Measurements from ENCODE around the gene TSGA10.
"Not testable (repeated sequence)": the region's sequence is repeated elsewhere in the genome, so short reads cannot be mapped to it uniquely, and the experiment has no call there.

Gene TSGA10

GRCh38 chr2:99156891-99157290, 2.1 kb upstream of the TSGA10 start:
- in situ Hi-C loops (cut with HindIII; ENCODE audit: low sequenced_read_pairs) = no loop called here

DNA sequence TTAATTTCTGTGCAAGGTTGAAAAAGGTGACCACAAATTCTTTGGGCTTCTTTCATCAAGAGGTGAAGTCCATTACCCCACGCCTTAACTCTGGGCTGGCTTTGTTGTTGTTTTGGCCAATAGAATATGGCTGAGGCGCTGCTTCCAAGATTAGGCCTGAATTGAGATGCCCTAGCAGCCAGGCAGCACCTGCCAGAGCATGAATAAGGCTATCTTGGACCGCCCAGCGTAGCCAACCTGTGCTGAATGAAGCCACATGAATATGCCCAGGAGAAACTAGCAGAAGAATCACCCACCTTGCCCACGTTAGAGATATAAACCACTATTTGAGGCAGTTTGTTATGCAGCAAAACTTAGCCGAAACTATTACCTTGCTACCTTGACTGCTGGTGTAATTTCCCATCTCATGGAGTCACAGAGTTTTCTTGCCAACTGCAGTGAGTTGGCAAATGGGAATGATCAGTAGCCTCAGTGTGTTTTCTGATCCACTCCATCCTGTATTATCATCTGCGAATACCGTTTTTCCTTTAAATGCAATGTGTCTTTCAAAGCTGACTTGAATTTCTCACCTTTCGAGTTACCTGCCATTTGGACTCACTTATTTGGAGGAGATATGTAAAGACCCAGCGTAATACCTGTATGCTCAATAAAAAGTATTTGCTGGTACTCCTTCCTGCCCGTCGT, 679 bp downstream of the TSGA10 start:
- in situ Hi-C loops (cut with HindIII; ENCODE audit: low sequenced_read_pairs) = no loop called here

GRCh38 chr2:99152199-99152895, 2.4 kb downstream of the TSGA10 start:
- in situ Hi-C loops (cut with HindIII; ENCODE audit: low sequenced_read_pairs) = no loop called here

- in situ Hi-C loops (cut with HindIII; ENCODE audit: low sequenced_read_pairs) = no loop called here
Measured at GRCh38 chr2:99150706-99151105, 4.0 kb downstream of the TSGA10 start.

GRCh38 chr2:99141110-99142108, 13.3 kb downstream of the TSGA10 start, which contains the start of gene C2orf15:
TSS of gene C2orf15 (plus strand) at chr2:99141707. CDS start at chr2:99150559, 8,852 bp downstream.
- in situ Hi-C loops (cut with HindIII; ENCODE audit: low sequenced_read_pairs) = no loop called here

- in situ Hi-C loops (cut with HindIII; ENCODE audit: low sequenced_read_pairs) = no loop called here
Measured at GRCh38 chr2:99140860-99141109, 14.0 kb downstream of the TSGA10 start.

DNA sequence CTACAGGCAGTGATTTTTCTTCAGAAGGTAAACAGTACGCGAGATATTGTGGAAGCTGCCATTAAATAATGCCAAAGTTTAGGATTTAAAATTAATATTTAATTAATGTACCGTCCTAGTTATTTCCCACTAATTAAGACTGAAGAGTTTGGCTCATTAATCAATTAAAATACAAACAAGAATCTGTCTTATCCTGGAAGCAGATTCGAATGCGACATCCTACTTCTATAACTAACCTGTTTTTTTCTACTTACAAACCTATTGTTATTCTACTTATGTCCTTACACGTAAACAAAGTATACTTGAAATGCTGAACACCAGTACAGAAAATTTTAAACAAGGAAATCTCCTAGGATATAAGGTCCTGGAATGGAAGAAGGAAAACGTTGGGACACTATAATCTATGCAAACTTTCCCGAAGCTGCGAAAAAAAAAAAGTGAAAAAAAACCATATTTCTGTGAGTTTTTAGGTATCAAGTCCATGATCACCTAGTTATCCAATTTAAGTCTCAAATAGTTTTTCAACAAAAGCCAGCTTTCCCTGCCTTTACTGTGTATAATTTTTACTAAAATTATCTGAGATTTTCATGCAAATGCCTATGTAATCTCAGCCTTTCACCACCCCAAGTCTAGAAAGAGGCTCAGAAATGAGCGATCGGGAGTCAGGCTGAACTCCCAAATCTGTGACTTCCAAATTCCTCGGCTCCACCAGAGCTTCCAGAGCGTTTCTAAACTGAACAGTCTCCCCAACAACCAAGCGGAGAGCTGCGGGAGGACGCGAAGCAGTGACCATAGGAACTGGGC, 14.5 kb downstream of the TSGA10 start:
- in situ Hi-C loops (cut with HindIII; ENCODE audit: low sequenced_read_pairs) = no loop called here

GRCh38 chr2:99139003-99139402, 15.7 kb downstream of the TSGA10 start:
- in situ Hi-C loops (cut with HindIII; ENCODE audit: low sequenced_read_pairs) = no loop called here

DNA sequence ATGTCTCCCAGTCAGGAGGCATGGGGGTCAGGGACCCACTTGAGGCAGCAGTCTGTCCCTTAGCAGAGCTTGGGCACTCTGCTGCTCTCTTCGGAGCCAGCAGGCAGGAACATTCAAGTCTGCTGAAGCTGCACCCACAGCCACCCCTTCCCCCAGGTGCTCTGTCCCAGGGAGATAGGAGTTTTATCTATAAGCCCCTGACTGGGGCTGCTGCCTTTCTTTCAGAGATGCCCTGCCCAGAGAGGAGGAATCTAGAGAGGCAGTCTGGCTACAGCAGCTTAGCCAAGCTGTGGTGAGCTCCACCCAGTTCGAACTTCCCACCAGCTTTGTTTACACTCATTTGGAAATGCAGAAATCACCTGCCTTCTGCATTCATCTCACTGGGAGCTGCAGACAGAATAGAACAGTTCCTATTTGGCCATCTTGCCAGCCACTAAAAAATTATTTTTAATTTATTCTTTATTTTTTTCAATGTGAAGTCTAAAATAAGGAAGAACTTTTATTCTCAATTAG, 19.6 kb downstream of the TSGA10 start:
- in situ Hi-C loops (cut with HindIII; ENCODE audit: low sequenced_read_pairs) = not testable (repeated sequence)

GRCh38 chr2:99127981-99128380, 26.8 kb downstream of the TSGA10 start:
- in situ Hi-C loops (cut with HindIII; ENCODE audit: low sequenced_read_pairs) = no loop called here

GRCh38 chr2:99112617-99113016, 42.1 kb downstream of the TSGA10 start:
- in situ Hi-C loops (cut with HindIII; ENCODE audit: low sequenced_read_pairs) = no loop called here

GRCh38 chr2:99111945-99112344, 42.8 kb downstream of the TSGA10 start:
- in situ Hi-C loops (cut with HindIII; ENCODE audit: low sequenced_read_pairs) = no loop called here

DNA sequence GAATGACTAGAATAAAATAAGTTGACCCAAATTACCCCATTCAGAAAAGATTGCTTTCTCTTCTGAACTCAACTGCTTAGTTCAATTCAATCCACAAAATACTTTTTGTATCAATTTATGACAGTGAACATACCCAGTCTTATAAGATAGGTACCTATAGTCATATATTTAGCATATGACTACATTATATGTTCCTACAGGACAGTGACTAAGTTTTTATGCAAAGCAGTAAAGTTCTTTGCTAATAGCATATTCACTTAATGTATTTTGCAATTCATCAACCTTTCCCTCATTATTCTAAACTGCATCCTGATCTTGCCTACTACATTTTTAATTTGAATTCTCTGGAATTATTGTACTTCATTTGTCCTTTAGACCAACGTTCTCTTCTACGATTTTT, 43.5 kb downstream of the TSGA10 start:
- in situ Hi-C loops (cut with HindIII; ENCODE audit: low sequenced_read_pairs) = no loop called here

GRCh38 chr2:99106913-99107312, 47.8 kb downstream of the TSGA10 start:
- in situ Hi-C loops (cut with HindIII; ENCODE audit: low sequenced_read_pairs) = no loop called here

GRCh38 chr2:99104006-99104405, 50.7 kb downstream of the TSGA10 start:
- in situ Hi-C loops (cut with HindIII; ENCODE audit: low sequenced_read_pairs) = no loop called here

- in situ Hi-C loops (cut with HindIII; ENCODE audit: low sequenced_read_pairs) = no loop called here
Measured at GRCh38 chr2:99101697-99102096, 53.0 kb downstream of the TSGA10 start.

DNA sequence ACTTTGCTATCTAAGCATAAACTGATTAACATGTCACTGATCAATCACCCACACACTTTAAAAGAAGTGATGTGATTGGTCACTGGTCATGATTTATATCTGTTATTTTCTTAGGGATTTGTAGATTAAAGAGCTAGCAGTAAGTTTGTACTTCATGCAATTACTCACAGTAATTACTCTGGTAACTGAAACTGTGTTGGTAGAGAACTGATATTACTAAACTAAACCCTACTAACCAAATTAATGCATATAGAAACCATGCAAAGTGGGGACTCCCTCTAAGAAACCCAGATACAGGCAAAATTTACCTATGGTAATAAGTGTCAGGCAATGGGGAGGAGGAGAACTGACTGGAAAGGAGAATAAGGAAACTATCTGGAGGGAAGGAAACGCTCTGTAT, 58.0 kb downstream of the TSGA10 start:
- in situ Hi-C loops (cut with HindIII; ENCODE audit: low sequenced_read_pairs) = no loop called here

DNA sequence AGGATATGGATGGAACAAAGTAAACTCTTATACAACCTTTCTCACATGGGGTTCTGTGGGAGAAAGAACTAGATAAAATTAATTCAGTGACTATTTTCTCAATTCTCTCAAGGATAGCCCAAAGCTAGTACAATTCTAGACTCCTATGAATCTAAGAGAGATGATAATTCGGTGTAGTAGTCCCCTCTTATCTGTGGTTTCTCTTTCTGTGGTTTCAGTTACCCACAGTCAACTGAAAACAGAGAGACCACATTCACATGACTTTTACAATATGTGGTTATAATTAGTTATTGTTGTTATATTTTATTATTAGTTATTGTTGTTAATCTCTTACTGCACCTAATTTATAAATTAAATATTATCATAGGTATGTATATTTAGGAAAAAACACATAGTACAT, 66.7 kb downstream of the TSGA10 start:
- in situ Hi-C loops (cut with HindIII; ENCODE audit: low sequenced_read_pairs) = no loop called here

DNA sequence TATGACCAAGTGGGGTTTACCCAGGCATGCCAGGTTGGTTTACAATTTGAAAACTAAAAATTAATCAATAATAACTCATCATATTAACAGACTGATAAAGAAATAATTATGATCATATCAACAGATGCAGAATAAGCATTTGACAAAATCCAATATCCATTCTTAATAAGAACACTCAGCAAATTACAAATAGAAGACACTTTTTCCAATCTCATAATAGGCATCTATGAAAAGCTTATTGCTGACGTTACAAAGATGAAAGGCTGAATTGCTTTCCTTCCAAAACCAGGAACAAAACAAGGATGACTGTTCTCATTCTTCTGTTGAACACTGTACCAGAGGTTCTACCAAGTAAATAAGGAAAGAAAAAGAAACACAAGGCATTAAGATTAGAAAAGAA, 68.4 kb downstream of the TSGA10 start:
- in situ Hi-C loops (cut with HindIII; ENCODE audit: low sequenced_read_pairs) = no loop called here

DNA sequence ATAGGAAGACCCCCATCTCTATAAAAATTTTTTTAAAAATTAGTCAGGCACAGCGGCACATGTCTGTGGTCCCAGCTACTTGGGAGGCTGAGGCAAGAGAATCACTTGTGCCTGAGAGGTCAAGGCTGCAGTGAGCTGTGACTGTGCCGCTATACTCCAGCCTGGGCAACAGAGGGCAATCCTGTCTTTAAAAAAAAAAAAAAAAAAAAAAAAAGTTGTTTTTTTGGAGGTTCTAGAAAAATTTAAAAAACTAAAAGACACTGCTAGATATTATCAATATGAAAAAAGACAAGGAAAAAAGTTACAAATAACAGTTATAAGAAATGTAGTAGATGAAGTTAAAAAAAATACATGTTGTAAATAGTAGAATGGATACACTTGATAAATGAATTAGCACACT, 69.3 kb downstream of the TSGA10 start:
- in situ Hi-C loops (cut with HindIII; ENCODE audit: low sequenced_read_pairs) = no loop called here

- in situ Hi-C loops (cut with HindIII; ENCODE audit: low sequenced_read_pairs) = no loop called here
Measured at GRCh38 chr2:99084256-99084655, 70.5 kb downstream of the TSGA10 start.
